ENCODE measurements around the gene EXOC4.

The EXOC4 gene

DNA sequence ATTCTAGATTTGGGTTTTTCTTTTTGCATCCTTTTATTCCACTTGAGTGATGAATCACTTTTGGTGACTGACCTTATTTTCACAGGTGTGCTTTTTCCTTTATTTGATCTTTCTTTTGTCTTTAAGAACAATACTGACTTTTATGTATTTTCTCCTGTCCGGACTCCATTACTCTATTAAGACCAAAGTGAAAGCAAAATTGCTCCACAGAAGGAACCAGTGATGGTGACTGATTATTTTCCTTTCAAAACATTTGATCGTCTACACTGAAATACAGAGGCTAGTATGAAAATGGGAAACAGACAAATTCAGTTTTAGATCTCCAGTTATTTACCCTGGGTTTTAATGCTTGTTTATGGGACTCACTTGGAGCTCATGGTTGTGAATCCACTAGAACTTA, 15.5 kb downstream of the EXOC4 start:
- ChIA-PET POLR2A (no interaction called here), CTCF (interaction anchor here (1.1 kb wide), 1 partner anchor 685 kb away, joined by 4 read pairs; no protein-coding TSS in a partner anchor)
- no peak overlapping the region for H3K4me3 ChIP-seq (ENCODE audit: low read depth, low read length)
- H3K4me1 ChIP-seq (ENCODE audit: control insufficient read depth, insufficient read depth, low read length) = no peaks in the 10 kb centered on the region
- no peaks in the 10 kb centered on the region for H3K36me3 ChIP-seq (ENCODE audit: control insufficient read depth in 2 of 2, insufficient read depth in 1 of 2, low read length in 2 of 2)
- H3K27ac ChIP-seq (ENCODE audit: extremely low read depth, low read depth, low read length) = no peak overlapping the region
- TF ChIP-seq ZNF561 (tag by site-specific recombination; IDR thresholded peaks at IDR 0.05; ENCODE audit: borderline replicate concordance) = no peak
- TF ChIP-seq MYNN (tag by site-specific recombination; IDR thresholded peaks at IDR 0.05; ENCODE audit: borderline replicate concordance) = no peak
- TF ChIP-seq, protein P1, sequence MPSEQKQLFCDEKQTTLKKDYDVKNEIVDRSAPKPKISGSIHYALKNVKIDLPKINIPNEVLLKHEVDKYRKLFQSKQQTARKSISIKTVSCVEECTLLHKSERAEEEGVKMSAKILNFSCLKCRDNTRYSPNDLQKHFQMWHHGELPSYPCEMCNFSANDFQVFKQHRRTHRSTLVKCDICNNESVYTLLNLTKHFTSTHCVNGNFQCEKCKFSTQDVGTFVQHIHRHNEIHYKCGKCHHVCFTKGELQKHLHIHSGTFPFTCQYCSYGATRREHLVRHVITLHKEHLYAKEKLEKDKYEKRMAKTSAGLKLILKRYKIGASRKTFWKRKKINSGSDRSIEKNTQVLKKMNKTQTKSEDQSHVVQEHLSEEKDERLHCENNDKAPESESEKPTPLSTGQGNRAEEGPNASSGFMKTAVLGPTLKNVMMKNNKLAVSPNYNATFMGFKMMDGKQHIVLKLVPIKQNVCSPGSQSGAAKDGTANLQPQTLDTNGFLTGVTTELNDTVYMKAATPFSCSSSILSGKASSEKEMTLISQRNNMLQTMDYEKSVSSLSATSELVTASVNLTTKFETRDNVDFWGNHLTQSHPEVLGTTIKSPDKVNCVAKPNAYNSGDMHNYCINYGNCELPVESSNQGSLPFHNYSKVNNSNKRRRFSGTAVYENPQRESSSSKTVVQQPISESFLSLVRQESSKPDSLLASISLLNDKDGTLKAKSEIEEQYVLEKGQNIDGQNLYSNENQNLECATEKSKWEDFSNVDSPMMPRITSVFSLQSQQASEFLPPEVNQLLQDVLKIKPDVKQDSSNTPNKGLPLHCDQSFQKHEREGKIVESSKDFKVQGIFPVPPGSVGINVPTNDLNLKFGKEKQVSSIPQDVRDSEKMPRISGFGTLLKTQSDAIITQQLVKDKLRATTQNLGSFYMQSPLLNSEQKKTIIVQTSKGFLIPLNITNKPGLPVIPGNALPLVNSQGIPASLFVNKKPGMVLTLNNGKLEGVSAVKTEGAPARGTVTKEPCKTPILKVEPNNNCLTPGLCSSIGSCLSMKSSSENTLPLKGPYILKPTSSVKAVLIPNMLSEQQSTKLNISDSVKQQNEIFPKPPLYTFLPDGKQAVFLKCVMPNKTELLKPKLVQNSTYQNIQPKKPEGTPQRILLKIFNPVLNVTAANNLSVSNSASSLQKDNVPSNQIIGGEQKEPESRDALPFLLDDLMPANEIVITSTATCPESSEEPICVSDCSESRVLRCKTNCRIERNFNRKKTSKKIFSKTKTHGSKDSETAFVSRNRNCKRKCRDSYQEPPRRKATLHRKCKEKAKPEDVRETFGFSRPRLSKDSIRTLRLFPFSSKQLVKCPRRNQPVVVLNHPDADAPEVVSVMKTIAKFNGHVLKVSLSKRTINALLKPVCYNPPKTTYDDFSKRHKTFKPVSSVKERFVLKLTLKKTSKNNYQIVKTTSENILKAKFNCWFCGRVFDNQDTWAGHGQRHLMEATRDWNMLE (tag by site-specific recombination; conservative IDR thresholded peaks at IDR 0.05; ENCODE audit: low read depth) = no peak
- no peak for TF ChIP-seq ZXDB (tag by site-specific recombination; IDR thresholded peaks at IDR 0.05)
- TF ChIP-seq, protein P2, sequence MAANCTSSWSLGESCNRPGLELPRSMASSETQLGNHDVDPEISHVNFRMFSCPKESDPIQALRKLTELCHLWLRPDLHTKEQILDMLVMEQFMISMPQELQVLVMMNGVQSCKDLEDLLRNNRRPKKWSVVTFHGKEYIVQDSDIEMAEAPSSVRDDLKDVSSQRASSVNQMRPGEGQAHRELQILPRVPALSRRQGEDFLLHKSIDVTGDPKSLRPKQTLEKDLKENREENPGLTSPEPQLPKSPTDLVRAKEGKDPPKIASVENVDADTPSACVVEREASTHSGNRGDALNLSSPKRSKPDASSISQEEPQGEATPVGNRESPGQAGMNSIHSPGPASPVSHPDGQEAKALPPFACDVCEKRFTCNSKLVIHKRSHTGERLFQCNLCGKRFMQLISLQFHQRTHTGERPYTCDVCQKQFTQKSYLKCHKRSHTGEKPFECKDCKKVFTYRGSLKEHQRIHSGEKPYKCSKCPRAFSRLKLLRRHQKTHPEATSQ (tag by site-specific recombination; IDR thresholded peaks at IDR 0.05) = no peak
- TF ChIP-seq ZNF133 (tag by site-specific recombination; IDR thresholded peaks at IDR 0.05) = no peak
- no peak for TF ChIP-seq ZEB2 (tag by site-specific recombination; IDR thresholded peaks at IDR 0.05)
- no peak for TF ChIP-seq ZNF350 (tag by site-specific recombination; IDR thresholded peaks at IDR 0.05)
- TF ChIP-seq REPIN1 (tag by site-specific recombination; IDR thresholded peaks at IDR 0.05; ENCODE audit: low read depth) = no peak
- no peak for TF ChIP-seq GFI1B (tag by site-specific recombination; IDR thresholded peaks at IDR 0.05)
- TF ChIP-seq YY1 (tag by site-specific recombination; IDR thresholded peaks at IDR 0.05) = no peak
- no peaks in the 10 kb centered on the region for H3K9me3 ChIP-seq (ENCODE audit: control insufficient read depth, insufficient read depth, low read depth, low read length)

DNA sequence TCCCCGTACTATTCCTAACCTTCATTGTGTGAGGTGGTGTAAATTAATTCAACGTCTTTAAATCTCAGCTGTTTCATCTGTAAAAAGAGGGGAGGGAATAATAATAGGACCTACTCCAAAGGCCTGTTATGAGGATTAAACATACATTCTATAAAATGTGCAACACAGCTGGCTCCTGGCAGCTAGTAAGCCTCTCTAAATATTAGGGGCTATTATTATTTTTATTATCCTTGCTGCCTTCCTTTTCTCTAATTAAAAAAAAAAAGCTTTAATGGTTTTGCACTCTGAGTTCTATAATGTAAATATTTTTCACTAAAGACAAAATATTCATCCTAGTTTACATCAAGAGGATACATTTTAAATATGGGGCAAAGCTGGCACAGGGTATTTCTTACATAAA, 19.5 kb downstream of the EXOC4 start:
- Histone ChIP-seq H3K9me3 (ENCODE audit: control insufficient read depth, insufficient read depth, low read depth, low read length) (no peaks in the 10 kb centered on the region), H3K36me3 (ENCODE audit: control insufficient read depth in 2 of 2, insufficient read depth in 1 of 2, low read length in 2 of 2) (peaks cover 8 to 14% of the 10 kb centered on the region in 2 experiments; a peak in 2 of 3 replicates), H3K4me1 (ENCODE audit: control insufficient read depth, insufficient read depth, low read length) (no peaks in the 10 kb centered on the region), H3K4me3 (ENCODE audit: low read depth, low read length) (no peak overlapping the region), H3K27ac (ENCODE audit: extremely low read depth, low read depth, low read length) (no peak overlapping the region)
- no peak for TF ChIP-seq ZNF776 (tag by site-specific recombination; IDR thresholded peaks at IDR 0.05; ENCODE audit: borderline replicate concordance)
- no peak for TF ChIP-seq REPIN1 (tag by site-specific recombination; IDR thresholded peaks at IDR 0.05; ENCODE audit: low read depth)
- TF ChIP-seq HOXC10 (CRISPR knock-in tag; IDR thresholded peaks at IDR 0.05) = no peak
- no peak for TF ChIP-seq ZNF624 (tag by site-specific recombination; IDR thresholded peaks at IDR 0.05)
- TF ChIP-seq ZNF548 (tag by site-specific recombination; IDR thresholded peaks at IDR 0.05) = no peak
- no peak for TF ChIP-seq ZBTB20 (tag by site-specific recombination; IDR thresholded peaks at IDR 0.05)
- TF ChIP-seq ZNF785 (tag by site-specific recombination; IDR thresholded peaks at IDR 0.05) = no peak
- TF ChIP-seq HOXA7 (CRISPR knock-in tag; IDR thresholded peaks at IDR 0.05; ENCODE audit: borderline replicate concordance) = no peak
- CTCF ChIA-PET = interaction anchor here (0.7 kb wide), 1 partner anchor 1556 kb away, joined by 5 read pairs; no protein-coding TSS in a partner anchor
- POLR2A ChIA-PET = no interaction called here
